GM13976 (cell line): ENCODE measurements around the gene SLC1A2.

Source experiments
- DNase-seq: peaks from one replicate; pipeline ENCODE4 v3.0.0; 2012; ENCODE audit warnings: low spot score
- CTCF ChIP-seq: IDR thresholded peaks from 2 replicates; pipeline ENCODE4 v1.5.1; 2012; ENCODE audit warnings: borderline replicate concordance, mild to moderate bottlenecking; ENCODE audit not compliant: insufficient read depth; ENCODE audit errors: extremely low read depth, missing control alignments, control extremely low read depth
- in situ Hi-C: fragments of 300-500 bp; cut with MboI; formaldehyde crosslinking; loops from one replicate; pipeline ENCODE4 v1.12.0; 2022; ENCODE audit warnings: low sequenced_read_pairs, mixed read lengths, inconsistent platforms; ENCODE audit not compliant: unreplicated experiment

SLC1A2 gene

GRCh38 chr11:35340071-35340470 is 79.3 kb downstream of the SLC1A2 start:
- no peak for TF ChIP-seq CTCF
- DNase-seq, result no peak
- in situ Hi-C loops, result no loop called here

- no peak for DNase-seq
- TF ChIP-seq CTCF, result no peak
- in situ Hi-C loops, result no loop called here
These were observed 80.4 kb downstream of the SLC1A2 start for GRCh38 chr11:35338921-35339320.

GRCh38 chr11:35337914-35338305 is 81.4 kb downstream of the SLC1A2 start:
- no peak for DNase-seq
- in situ Hi-C loops, result no loop called here
- no peak for TF ChIP-seq CTCF

- TF ChIP-seq CTCF, result no peak
- DNase-seq, result no peak
- in situ Hi-C loops, result no loop called here
These were observed 82.0 kb downstream of the SLC1A2 start for GRCh38 chr11:35337136-35337913.

- DNase-seq, result no peak
- in situ Hi-C loops, result no loop called here
- TF ChIP-seq CTCF, result no peak
These were observed 82.6 kb downstream of the SLC1A2 start for GRCh38 chr11:35336726-35337125.

- TF ChIP-seq CTCF, result no peak
- in situ Hi-C loops, result no loop called here
- DNase-seq, result no peak
These were observed 84.1 kb downstream of the SLC1A2 start for GRCh38 chr11:35335226-35335625.
